Caco-2 (cell line): ENCODE results near the gene RAB5IF. TPM values are rescaled to one million over a fixed set of nuclear protein-coding genes. Genes with fewer than 3 reads are reported as not detected.

Source experiments
- BruUV-seq: library from RNA; stranded (reverse); fragments of 400-500 nt; replicated peaks from 2 replicates; lab custom pipeline; 2021; lab: Mats Ljungman, UMichigan
- CTCF ChIA-PET: fragments of 300-600 bp; sonication (Branson Sonifier 250); formaldehyde crosslinking; loops from one replicate; lab custom pipeline; 2022; ENCODE audit warnings: antibody characterized with exemption; lab: Charles Lee
- POLR2A ChIA-PET: fragments of 300-600 bp; sonication (Branson Sonifier 250); formaldehyde crosslinking; loops from one replicate; lab custom pipeline; 2022; ENCODE audit warnings: antibody characterized with exemption; lab: Charles Lee
- DNase-seq, 2 experiments: peaks; one replicate each; pipeline versions ENCODE4 v3.0.0 to v3.0.0-alpha.2; 2020 to 2022
- H3K27me3 ChIP-seq: replicated peaks from 2 replicates; pipeline ENCODE4 v1.6.0; 2011; ENCODE audit warnings: low read length; ENCODE audit not compliant: control insufficient read depth, insufficient read depth
- H3K36me3 ChIP-seq: 2 replicates; pipeline ENCODE4 v1.5.1; 2011; ENCODE audit warnings: low read length; ENCODE audit not compliant: control insufficient read depth, insufficient read depth
- H3K4me1 ChIP-seq: fragments of 250-450 bp; sonication (Bioruptor Pico); 2 replicates; pipeline ENCODE4 v1.5.1; 2020; ENCODE audit warnings: mild to moderate bottlenecking
- H3K4me3 ChIP-seq: 2 replicates; pipeline ENCODE4 v1.5.1; 2011; ENCODE audit warnings: low read depth, mild to moderate bottlenecking, control low read depth, low read length
- H3K9me3 ChIP-seq: fragments of 250-450 bp; sonication (Bioruptor Pico); 2 replicates; pipeline ENCODE4 v1.5.1; 2020; ENCODE audit warnings: mild to moderate bottlenecking, moderate library complexity
- H3K27ac Mint-ChIP-seq: one replicate; pipeline ENCODE4 v1.8.0; 2022; ENCODE audit warnings: mixed read lengths; ENCODE audit not compliant: unreplicated experiment
- H3K27me3 Mint-ChIP-seq: one replicate; pipeline ENCODE4 v1.8.0; 2022; ENCODE audit warnings: mixed read lengths; ENCODE audit not compliant: insufficient read depth, unreplicated experiment
- H3K36me3 Mint-ChIP-seq: one replicate; pipeline ENCODE4 v1.8.0; 2022; ENCODE audit warnings: mild to moderate bottlenecking, mixed read lengths; ENCODE audit not compliant: insufficient read depth, unreplicated experiment
- H3K4me1 Mint-ChIP-seq: one replicate; pipeline ENCODE4 v1.8.0; 2022; ENCODE audit warnings: low read depth, mixed read lengths; ENCODE audit not compliant: unreplicated experiment
- H3K4me3 Mint-ChIP-seq: one replicate; pipeline ENCODE4 v1.8.0; 2022; ENCODE audit warnings: mild to moderate bottlenecking, moderate library complexity, mixed read lengths; ENCODE audit not compliant: unreplicated experiment
- H3K9me3 Mint-ChIP-seq: one replicate; pipeline ENCODE4 v1.8.0; 2022; ENCODE audit warnings: mixed read lengths; ENCODE audit not compliant: unreplicated experiment
- intact Hi-C: fragments of 100-400 bp; cut with micrococcal nuclease; formaldehyde crosslinking; loops from one replicate; pipeline ENCODE4 v1.10.0; 2022; ENCODE audit not compliant: unreplicated experiment
- total RNA-seq: library from RNA; stranded (reverse); gene quantifications from 2 replicates; pipeline ENCODE4 v1.2.3, GENCODE V29; 2022
- TF ChIP-seq, protein P1 (sequence below), 2 experiments: fragments of 200-600 bp in 1 of 2; IDR thresholded peaks; 1 replicate in 1 of 2; 2 replicates in 1 of 2; pipeline versions ENCODE4 v1.5.1 to v1.8.0; 2011 to 2022; ENCODE audit warnings: antibody characterized with exemption in 1 of 2, control low read depth in 1 of 2, inconsistent platforms in 1 of 2, low read depth in 1 of 2, low read length in 1 of 2, mild to moderate bottlenecking in 1 of 2, moderate library complexity in 1 of 2; ENCODE audit not compliant: insufficient read depth in 1 of 2, severe bottlenecking in 1 of 2, unreplicated experiment in 1 of 2

Gene RAB5IF
- total RNA-seq, 1 experiment from 2014 or later: 279 TPM

DNA sequence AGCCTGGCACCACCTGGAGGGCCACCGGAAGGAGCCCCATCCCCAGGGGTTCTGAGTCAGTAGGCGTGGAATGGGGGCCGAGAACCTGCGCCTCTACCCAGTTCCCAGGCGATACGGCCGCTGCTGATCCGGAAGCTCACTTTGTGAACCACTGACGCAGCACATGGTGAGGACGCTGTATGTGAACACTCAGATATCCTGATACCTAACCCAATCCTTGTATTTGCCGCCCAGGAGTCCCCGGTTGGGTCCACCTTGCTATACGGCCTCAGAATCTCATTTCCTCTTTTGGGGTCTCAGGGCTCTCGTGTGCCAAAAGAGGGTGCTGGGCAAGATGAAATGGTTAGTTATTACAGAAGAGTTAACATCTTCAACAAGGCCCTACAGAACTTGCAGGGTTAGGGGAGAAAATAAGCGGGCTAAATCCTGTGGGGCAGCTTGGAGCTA, 604 bp upstream of the RAB5IF start:
- Histone ChIP-seq H3K36me3 (peaks cover 5% of the 10 kb centered on the region), H3K9me3 (no peaks in the 10 kb centered on the region), H3K4me1 (peaks cover 19% of the 10 kb centered on the region), H3K4me3 (peak overlapping the region; percentile 35), H3K27me3 (no peaks in the 10 kb centered on the region)
- intact Hi-C loops: loop anchor here (1.0 to 2.0 kb wide), 4 partner anchors 30 to 150 kb away; no protein-coding TSS in a partner anchor
- TSS peak; percentile 87 for BruUV-seq
- CTCF ChIA-PET: interaction anchor here (0.5 to 3.5 kb wide), 30 partner anchors 8 to 1843 kb away, joined by 3 to 31 read pairs (median 6); partner anchors contain the start of genes DSN1, MYL9, NDRG3 and SCAND1
- Mint-ChIP-seq H3K27me3 (no peaks in the 10 kb centered on the region), H3K4me1 (peaks cover 17% of the 10 kb centered on the region), H3K4me3 (peak overlapping the region; percentile 91), H3K9me3 (no peaks in the 10 kb centered on the region), H3K36me3 (peaks cover 54% of the 10 kb centered on the region), H3K27ac (peak overlapping the region; percentile 89)
- POLR2A ChIA-PET: interaction anchor here (0.6 to 2.7 kb wide), 12 partner anchors 10 to 259 kb away, joined by 3 to 27 read pairs (median 6); partner anchors contain the start of genes DSN1 and TGIF2
- DNase-seq: no peak
- TF ChIP-seq, protein P1, sequence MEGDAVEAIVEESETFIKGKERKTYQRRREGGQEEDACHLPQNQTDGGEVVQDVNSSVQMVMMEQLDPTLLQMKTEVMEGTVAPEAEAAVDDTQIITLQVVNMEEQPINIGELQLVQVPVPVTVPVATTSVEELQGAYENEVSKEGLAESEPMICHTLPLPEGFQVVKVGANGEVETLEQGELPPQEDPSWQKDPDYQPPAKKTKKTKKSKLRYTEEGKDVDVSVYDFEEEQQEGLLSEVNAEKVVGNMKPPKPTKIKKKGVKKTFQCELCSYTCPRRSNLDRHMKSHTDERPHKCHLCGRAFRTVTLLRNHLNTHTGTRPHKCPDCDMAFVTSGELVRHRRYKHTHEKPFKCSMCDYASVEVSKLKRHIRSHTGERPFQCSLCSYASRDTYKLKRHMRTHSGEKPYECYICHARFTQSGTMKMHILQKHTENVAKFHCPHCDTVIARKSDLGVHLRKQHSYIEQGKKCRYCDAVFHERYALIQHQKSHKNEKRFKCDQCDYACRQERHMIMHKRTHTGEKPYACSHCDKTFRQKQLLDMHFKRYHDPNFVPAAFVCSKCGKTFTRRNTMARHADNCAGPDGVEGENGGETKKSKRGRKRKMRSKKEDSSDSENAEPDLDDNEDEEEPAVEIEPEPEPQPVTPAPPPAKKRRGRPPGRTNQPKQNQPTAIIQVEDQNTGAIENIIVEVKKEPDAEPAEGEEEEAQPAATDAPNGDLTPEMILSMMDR (IDR thresholded peaks at IDR 0.05; ENCODE audit: insufficient read depth in 1 of 2, low read depth in 1 of 2, low read length in 1 of 2, severe bottlenecking in 1 of 2, unreplicated experiment in 1 of 2): no peak

DNA sequence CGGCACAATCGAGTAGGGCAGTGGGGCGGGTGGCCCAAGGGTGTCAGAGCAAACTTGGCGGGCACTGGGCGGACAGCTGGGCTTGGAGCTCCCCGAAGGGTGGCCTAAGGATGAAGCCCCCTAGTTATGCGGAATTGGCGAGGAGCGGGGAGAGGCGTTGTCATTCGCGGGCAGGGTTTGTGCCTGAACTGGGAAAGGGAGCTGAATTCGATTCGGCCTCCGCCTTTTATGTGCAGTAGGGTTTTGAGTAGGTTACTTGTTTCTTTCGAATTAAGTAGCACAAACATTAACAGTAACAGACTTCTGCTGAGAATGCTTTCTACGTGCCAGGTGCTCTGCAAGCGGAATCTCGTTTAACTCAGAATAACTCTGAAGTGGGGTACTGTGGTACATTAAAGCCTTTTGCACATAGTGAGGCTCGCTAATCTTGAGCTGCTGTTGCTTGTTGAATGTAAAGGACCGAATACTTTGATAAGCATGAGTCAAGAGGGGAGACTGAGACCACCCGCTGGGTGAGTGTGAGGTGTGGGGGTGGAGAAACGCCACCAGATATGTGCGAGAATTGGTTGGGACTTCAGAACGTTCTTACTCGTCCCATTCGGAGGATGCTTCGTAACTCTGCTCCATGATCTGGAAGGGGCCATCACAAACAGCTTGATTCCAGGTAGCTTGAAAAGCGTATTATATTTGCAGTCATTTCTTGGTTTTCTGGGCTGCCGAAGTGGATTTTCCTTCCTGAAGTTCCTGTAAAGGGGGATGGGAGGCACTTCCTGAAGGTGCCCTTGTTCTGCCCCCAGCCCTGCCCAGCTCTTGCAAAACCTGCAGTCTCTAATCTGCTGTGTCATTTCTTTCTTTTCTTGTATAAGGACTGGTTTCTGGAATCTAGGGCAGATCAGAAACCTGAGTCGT, 833 bp downstream of the RAB5IF start:
- peak in 1 of 2 experiments; percentile 66 for DNase-seq

More for the DNA sequence above, 833 bp downstream of the RAB5IF start:
- ChIA-PET CTCF (interaction anchor here (0.6 to 3.5 kb wide), 37 partner anchors 12 to 652 kb away, joined by 3 to 31 read pairs (median 5); partner anchors contain the start of genes DSN1, MYL9, NDRG3 and SCAND1), POLR2A (interaction anchor here (0.5 to 2.7 kb wide), 17 partner anchors 9 to 883 kb away, joined by 3 to 27 read pairs (median 5); partner anchors contain the start of genes DSN1, NDRG3, RBM39 and TGIF2)
- Histone ChIP-seq H3K27me3 (no peaks in the 10 kb centered on the region), H3K4me3 (peak overlapping the region; percentile 85), H3K9me3 (no peaks in the 10 kb centered on the region), H3K4me1 (peaks cover 19% of the 10 kb centered on the region), H3K36me3 (peaks cover 5% of the 10 kb centered on the region)
- intact Hi-C loops: no loop called here
- Mint-ChIP-seq H3K36me3 (peaks cover 68% of the 10 kb centered on the region), H3K4me3 (peak overlapping the region; percentile 91), H3K27ac (peak overlapping the region; percentile 89), H3K27me3 (no peaks in the 10 kb centered on the region), H3K9me3 (no peaks in the 10 kb centered on the region), H3K4me1 (peaks cover 17% of the 10 kb centered on the region)
- TSS peak; percentile 46 for BruUV-seq
- TF ChIP-seq, protein P1 (IDR thresholded peaks at IDR 0.05; ENCODE audit: insufficient read depth in 1 of 2, low read depth in 1 of 2, low read length in 1 of 2, severe bottlenecking in 1 of 2, unreplicated experiment in 1 of 2): no peak
